NK-92 (cell line): Measurements from ENCODE around the gene KIRREL2.

Source experiments
- DNase-seq: peaks from one replicate; lab custom pipeline; 2025; ENCODE audit not compliant: unreplicated experiment; lab: John Stamatoyannopoulos, UW

The KIRREL2 gene

GRCh38 chr19:35913589-35913988 lies 56.9 kb downstream of the KIRREL2 start:
- DNase-seq, result no peak

GRCh38 chr19:35915443-35915842 lies 58.7 kb downstream of the KIRREL2 start:
- DNase-seq, result no peak
